ENCODE measurements around the gene HMOX1.

GRCh38 chr22:35346596-35347220 lies 34.2 kb upstream of the HMOX1 start:
- TF ChIP-seq CTCF (conservative IDR thresholded peaks at IDR 0.05; ENCODE audit: low read length) (no peak), EZH2phosphoT487 (IDR thresholded peaks at IDR 0.05; ENCODE audit: borderline replicate concordance) (no peak)

Data from Loucy (cell line).